BE2C (cell line): Measurements from ENCODE around the gene ERCC6.

Experiments used
- DNase-seq: peaks from one replicate; pipeline ENCODE4 v3.0.0-alpha.2; 2020
- H3K27me3 ChIP-seq: fragments of 250-450 bp; sonication (Bioruptor Pico); 2 replicates; pipeline ENCODE4 v1.5.1; 2020; ENCODE audit warnings: mild to moderate bottlenecking
- H3K36me3 ChIP-seq: fragments of 250-450 bp; sonication (Bioruptor Pico); 2 replicates; pipeline ENCODE4 v1.5.1; 2020; ENCODE audit warnings: mild to moderate bottlenecking
- H3K4me1 ChIP-seq: fragments of 250-450 bp; sonication (Bioruptor Pico); 2 replicates; pipeline ENCODE4 v1.5.1; 2020
- H3K4me3 ChIP-seq: 2 replicates; pipeline ENCODE4 v1.5.1; 2011; ENCODE audit warnings: low read depth, low read length
- H3K9me3 ChIP-seq: fragments of 250-450 bp; sonication (Bioruptor Pico); 2 replicates; pipeline ENCODE4 v1.5.1; 2020
- CTCF ChIP-seq: IDR thresholded peaks from 2 replicates; pipeline ENCODE4 v1.5.1; 2012; ENCODE audit warnings: mild to moderate bottlenecking, low read depth, low read length

ERCC6 gene

GRCh38 chr10:49497358-49497757 lies 41.6 kb downstream of the ERCC6 start:
- Histone ChIP-seq H3K36me3 (no peaks in the 10 kb centered on the region), H3K4me1 (peaks cover 13% of the 10 kb centered on the region), H3K9me3 (no peaks in the 10 kb centered on the region), H3K27me3 (no peaks in the 10 kb centered on the region), H3K4me3 (no peak overlapping the region)
- DNase-seq = no peak
- no peak for TF ChIP-seq CTCF

GRCh38 chr10:49488056-49488717 lies 50.7 kb downstream of the ERCC6 start:
- Histone ChIP-seq H3K4me1 (no peaks in the 10 kb centered on the region), H3K4me3 (no peak overlapping the region), H3K27me3 (no peaks in the 10 kb centered on the region), H3K36me3 (no peaks in the 10 kb centered on the region), H3K9me3 (no peaks in the 10 kb centered on the region)
- DNase-seq = peak; percentile 50
- no peak for TF ChIP-seq CTCF

- no peaks in the 10 kb centered on the region for H3K9me3 ChIP-seq
- H3K27me3 ChIP-seq = no peaks in the 10 kb centered on the region
- H3K4me1 ChIP-seq = no peaks in the 10 kb centered on the region
- no peak for TF ChIP-seq CTCF
- no peak overlapping the region for H3K4me3 ChIP-seq
- no peak for DNase-seq
- H3K36me3 ChIP-seq = no peaks in the 10 kb centered on the region; the same call in 1 of the 2 replicates
These were observed 52.2 kb downstream of the ERCC6 start for GRCh38 chr10:49486738-49487137.

GRCh38 chr10:49486009-49486408 lies 52.9 kb downstream of the ERCC6 start:
- Histone ChIP-seq H3K4me3 (no peak overlapping the region), H3K9me3 (no peaks in the 10 kb centered on the region), H3K27me3 (no peaks in the 10 kb centered on the region), H3K4me1 (no peaks in the 10 kb centered on the region), H3K36me3 (no peaks in the 10 kb centered on the region; the same call in 1 of the 2 replicates)
- TF ChIP-seq CTCF = no peak
- no peak for DNase-seq

GRCh38 chr10:49484486-49485235 lies 54.3 kb downstream of the ERCC6 start:
- Histone ChIP-seq H3K9me3 (no peaks in the 10 kb centered on the region), H3K4me3 (no peak overlapping the region), H3K36me3 (no peaks in the 10 kb centered on the region; the same call in 1 of the 2 replicates), H3K27me3 (no peaks in the 10 kb centered on the region), H3K4me1 (no peaks in the 10 kb centered on the region)
- no peak for TF ChIP-seq CTCF
- DNase-seq = no peak

GRCh38 chr10:49478819-49479218 lies 60.1 kb downstream of the ERCC6 start:
- no peak for DNase-seq
- H3K9me3 ChIP-seq = no peaks in the 10 kb centered on the region
- no peak overlapping the region for H3K4me3 ChIP-seq
- no peaks in the 10 kb centered on the region for H3K4me1 ChIP-seq
- no peak for TF ChIP-seq CTCF
- H3K36me3 ChIP-seq = peaks cover 5% of the 10 kb centered on the region
- H3K27me3 ChIP-seq = no peaks in the 10 kb centered on the region
